IPS DF 4.7 (cell line): ENCODE data around the gene LRMDA.
A peak's percentile ranks its signal among the peaks of the same experiment; 100 is the strongest.
"Not testable (repeated sequence)": the region's sequence is repeated elsewhere in the genome, so short reads cannot be mapped to it uniquely, and the experiment has no call there.

Experiments used
- DNase-seq: peaks from one replicate; pipeline ENCODE4 v3.0.0-alpha.2; 2013; ENCODE audit warnings: low spot score; ENCODE audit errors: extremely low read depth

LRMDA gene

GRCh38 chr10:76523246-76523645, 1091.8 kb downstream of the LRMDA start:
- DNase-seq, result no peak

GRCh38 chr10:76523791-76524351, 1092.4 kb downstream of the LRMDA start:
- DNase-seq, result no peak

GRCh38 chr10:76526833-76527232, 1095.4 kb downstream of the LRMDA start:
- DNase-seq, result not testable (repeated sequence)

- no peak for DNase-seq
Observed at GRCh38 chr10:76540331-76540730, 1108.9 kb downstream of the LRMDA start.

- no peak for DNase-seq
Observed at GRCh38 chr10:76540786-76541185, 1109.4 kb downstream of the LRMDA start.

- DNase-seq, result no peak
Observed at GRCh38 chr10:76541852-76542251, 1110.4 kb downstream of the LRMDA start.

GRCh38 chr10:76542307-76542930, 1111.0 kb downstream of the LRMDA start:
- DNase-seq, result no peak

- DNase-seq, result no peak
Observed at GRCh38 chr10:76543655-76544054, 1112.2 kb downstream of the LRMDA start.

GRCh38 chr10:76544789-76545188, 1113.4 kb downstream of the LRMDA start:
- no peak for DNase-seq

GRCh38 chr10:76546411-76546810, 1115.0 kb downstream of the LRMDA start:
- no peak for DNase-seq

- DNase-seq, result peak; percentile 49
Observed at GRCh38 chr10:76547352-76547972, 1116.0 kb downstream of the LRMDA start.

- DNase-seq, result no peak
Observed at GRCh38 chr10:76548716-76549115, 1117.3 kb downstream of the LRMDA start.

GRCh38 chr10:76549171-76549570, 1117.7 kb downstream of the LRMDA start:
- DNase-seq, result no peak

GRCh38 chr10:76550806-76551205, 1119.4 kb downstream of the LRMDA start:
- no peak for DNase-seq

- no peak for DNase-seq
Observed at GRCh38 chr10:76552091-76552873, 1120.9 kb downstream of the LRMDA start.

- no peak for DNase-seq
Observed at GRCh38 chr10:76553263-76554032, 1122.0 kb downstream of the LRMDA start.

GRCh38 chr10:76554033-76554408, 1122.6 kb downstream of the LRMDA start:
- DNase-seq, result no peak

- DNase-seq, result no peak
Observed at GRCh38 chr10:76554478-76554877, 1123.1 kb downstream of the LRMDA start.

GRCh38 chr10:76555067-76555670, 1123.7 kb downstream of the LRMDA start:
- DNase-seq, result no peak

- no peak for DNase-seq
Observed at GRCh38 chr10:76557366-76557765, 1125.9 kb downstream of the LRMDA start.

- no peak for DNase-seq
Observed at GRCh38 chr10:76558586-76558985, 1127.2 kb downstream of the LRMDA start.
